ENCODE results near the gene FHL2.

GRCh38 chr2:105334211-105334610, 64.6 kb downstream of the FHL2 start:
- no peak for TF ChIP-seq FOXA1 (IDR thresholded peaks at IDR 0.05)
- TF ChIP-seq ELF4 (IDR thresholded peaks at IDR 0.05): no peak
- no peak for TF ChIP-seq SP1 (IDR thresholded peaks at IDR 0.05)
- TF ChIP-seq L3MBTL2 (conservative IDR thresholded peaks at IDR 0.05): no peak
